Mesenchymal stem cell (in vitro differentiated cells and primary cell): ENCODE measurements around the gene MAP3K20.
A peak's percentile ranks its signal among the peaks of the same experiment; 100 is the strongest.

Experiments
- DNase-seq: peaks from one replicate; pipeline ENCODE4 v3.0.0-alpha.2; 2013
- H2AFZ ChIP-seq: one replicate; pipeline ENCODE4 v1.6.1; 2013; ENCODE audit warnings: low read depth, mild to moderate bottlenecking, control low read depth, inconsistent platforms, low read length, moderate library complexity
- H2AK5ac ChIP-seq: 2 replicates; pipeline ENCODE4 v1.6.1; 2013; ENCODE audit warnings: low read length, moderate library complexity, mild to moderate bottlenecking, inconsistent platforms; ENCODE audit not compliant: severe bottlenecking
- H2BK120ac ChIP-seq: one replicate; pipeline ENCODE4 v1.6.1; 2013; ENCODE audit warnings: low read depth, mild to moderate bottlenecking, inconsistent platforms, low read length, moderate library complexity
- H2BK12ac ChIP-seq, 2 experiments: one replicate each; pipeline ENCODE4 v1.6.1; 2013; ENCODE audit warnings: inconsistent platforms in 2 of 2, low read length in 2 of 2, mild to moderate bottlenecking in 2 of 2, moderate library complexity in 2 of 2, control low read depth in 1 of 2
- H2BK15ac ChIP-seq: one replicate; pipeline ENCODE4 v1.6.1; 2013; ENCODE audit warnings: mild to moderate bottlenecking, low read depth, inconsistent platforms; ENCODE audit not compliant: poor library complexity, severe bottlenecking
- H2BK5ac ChIP-seq: 2 replicates; pipeline ENCODE4 v1.6.1; 2013; ENCODE audit warnings: low read depth, mild to moderate bottlenecking, low read length, control low read depth, inconsistent platforms; ENCODE audit not compliant: poor library complexity, severe bottlenecking
- H3K14ac ChIP-seq, 2 experiments: one replicate each; pipeline ENCODE4 v1.6.1; 2013; ENCODE audit warnings: inconsistent platforms in 2 of 2, low read length in 2 of 2, control low read depth in 1 of 2, mild to moderate bottlenecking in 1 of 2, moderate library complexity in 1 of 2
- H3K18ac ChIP-seq, 2 experiments: one replicate each; pipeline ENCODE4 v1.6.1; 2013; ENCODE audit warnings: inconsistent platforms in 2 of 2, low read length in 2 of 2, control low read depth in 1 of 2, low read depth in 1 of 2, mild to moderate bottlenecking in 1 of 2
- H3K23ac ChIP-seq, 2 experiments: one replicate each; pipeline ENCODE4 v1.6.1; 2013; ENCODE audit warnings: inconsistent platforms in 2 of 2, low read length in 2 of 2, mild to moderate bottlenecking in 2 of 2, moderate library complexity in 2 of 2, control low read depth in 1 of 2
- H3K27ac ChIP-seq: 2 replicates; pipeline ENCODE4 v1.5.1; 2013; ENCODE audit warnings: mild to moderate bottlenecking, moderate library complexity, low read length, control low read depth, inconsistent platforms; ENCODE audit not compliant: poor library complexity, severe bottlenecking
- H3K27me3 ChIP-seq, 2 experiments: 2 replicates each; pipeline versions ENCODE4 v1.6.1 to v1.7.0; 2013; ENCODE audit warnings: low read length in 2 of 2, mild to moderate bottlenecking in 2 of 2, moderate library complexity in 2 of 2, control low read depth in 1 of 2, inconsistent platforms in 1 of 2; ENCODE audit not compliant: control insufficient read depth in 1 of 2, insufficient read depth in 1 of 2
- H3K36me3 ChIP-seq, 2 experiments: 2 replicates each; pipeline versions ENCODE4 v1.6.1 to v1.7.0; 2013; ENCODE audit warnings: low read length in 2 of 2, control low read depth in 1 of 2, inconsistent platforms in 1 of 2, low read depth in 1 of 2, mild to moderate bottlenecking in 1 of 2; ENCODE audit not compliant: insufficient read depth in 2 of 2, control insufficient read depth in 1 of 2
- H3K4ac ChIP-seq, 2 experiments: one replicate each; pipeline ENCODE4 v1.6.1; 2013; ENCODE audit warnings: inconsistent platforms in 2 of 2, low read length in 2 of 2, mild to moderate bottlenecking in 2 of 2, moderate library complexity in 2 of 2, control low read depth in 1 of 2, low read depth in 1 of 2
- H3K4me1 ChIP-seq: 2 replicates; pipeline ENCODE4 v1.6.1; 2013; ENCODE audit warnings: low read depth, low read length, control low read depth; ENCODE audit not compliant: control insufficient read depth, insufficient read depth
- H3K4me2 ChIP-seq: 2 replicates; pipeline ENCODE4 v1.6.1; 2013; ENCODE audit warnings: low read length, mild to moderate bottlenecking, inconsistent platforms; ENCODE audit not compliant: poor library complexity, severe bottlenecking
- H3K4me3 ChIP-seq, 2 experiments: 2 replicates each; pipeline versions ENCODE4 v1.5.1 to v1.7.0; 2013; ENCODE audit warnings: low read length in 2 of 2, mild to moderate bottlenecking in 2 of 2, control low read depth in 1 of 2, low read depth in 1 of 2; ENCODE audit not compliant: insufficient read depth in 1 of 2
- H3K79me1 ChIP-seq: replicated peaks from 2 replicates; pipeline ENCODE4 v1.6.1; 2013; ENCODE audit warnings: mild to moderate bottlenecking, control low read depth, low read length, inconsistent platforms; ENCODE audit not compliant: poor library complexity, severe bottlenecking
- H3K9ac ChIP-seq: 2 replicates; pipeline ENCODE4 v1.7.0; 2013; ENCODE audit warnings: mild to moderate bottlenecking, low read length, moderate library complexity
- H3K9me3 ChIP-seq: 2 replicates; pipeline ENCODE4 v1.7.0; 2013; ENCODE audit warnings: mild to moderate bottlenecking, low read length; ENCODE audit not compliant: control insufficient read depth
- H4K8ac ChIP-seq: one replicate; pipeline ENCODE4 v1.6.1; 2013; ENCODE audit warnings: inconsistent platforms, mild to moderate bottlenecking, low read length, moderate library complexity
- H4K91ac ChIP-seq: one replicate; pipeline ENCODE4 v1.6.1; 2013; ENCODE audit warnings: mild to moderate bottlenecking, low read length, inconsistent platforms
- WGBS: methylation state at CpG from one replicate; pipeline ENCODE4 v1.1.7; 2013; ENCODE audit warnings: mixed read lengths; 5-methylcytosine and 5-hydroxymethylcytosine counted together

The MAP3K20 gene

DNA sequence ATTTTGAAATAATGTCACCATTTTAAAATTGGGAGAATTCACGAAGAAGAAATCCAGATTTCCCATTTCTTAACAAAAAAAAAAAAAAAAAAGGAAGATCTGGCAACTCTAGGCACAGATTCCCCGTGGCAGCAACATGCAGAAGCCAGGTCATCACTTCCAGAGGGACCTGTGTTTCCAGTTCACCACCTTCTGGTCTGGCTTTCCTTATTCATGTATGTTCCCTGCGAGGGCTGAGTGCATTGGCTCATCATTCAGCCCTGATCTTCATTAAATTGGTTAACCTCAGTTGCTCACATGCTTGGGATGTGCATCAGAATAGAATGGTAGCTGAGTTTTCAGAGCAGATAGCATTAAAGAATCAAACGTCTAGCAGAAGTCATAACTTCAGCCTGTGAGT is 25.0 kb upstream of the MAP3K20 start:
- H3K4ac ChIP-seq: peak overlapping the region in 1 of 2 experiments; percentile 54
- no peak overlapping the region for H3K14ac ChIP-seq
- WGBS: 85% methylated on average over 4 of the region's 4 CpGs
- H2BK12ac ChIP-seq: peak overlapping the region; percentile 71 to 75
- H2BK5ac ChIP-seq: no peak overlapping the region
- peaks cover 8% of the 10 kb centered on the region for H3K4me1 ChIP-seq
- no peak overlapping the region for H2BK15ac ChIP-seq
- DNase-seq: no peak
- peak overlapping the region; percentile 75 to 80 for H3K18ac ChIP-seq
- peak overlapping the region; percentile 45 for H4K91ac ChIP-seq
- H3K9ac ChIP-seq: no peak overlapping the region
- H3K79me1 ChIP-seq: no peaks in the 10 kb centered on the region
- no peaks in the 10 kb centered on the region for H3K36me3 ChIP-seq
- no peak overlapping the region for H4K8ac ChIP-seq
- no peak overlapping the region for H3K4me2 ChIP-seq
- no peak overlapping the region for H3K4me3 ChIP-seq
- no peak overlapping the region for H3K23ac ChIP-seq
- H3K9me3 ChIP-seq: no peaks in the 10 kb centered on the region
- H3K27me3 ChIP-seq: no peaks in the 10 kb centered on the region
- peak overlapping the region; percentile 71 for H2AK5ac ChIP-seq
- H2AFZ ChIP-seq: no peak overlapping the region
- H3K27ac ChIP-seq: peak overlapping the region; percentile 78
- no peak overlapping the region for H2BK120ac ChIP-seq

DNA sequence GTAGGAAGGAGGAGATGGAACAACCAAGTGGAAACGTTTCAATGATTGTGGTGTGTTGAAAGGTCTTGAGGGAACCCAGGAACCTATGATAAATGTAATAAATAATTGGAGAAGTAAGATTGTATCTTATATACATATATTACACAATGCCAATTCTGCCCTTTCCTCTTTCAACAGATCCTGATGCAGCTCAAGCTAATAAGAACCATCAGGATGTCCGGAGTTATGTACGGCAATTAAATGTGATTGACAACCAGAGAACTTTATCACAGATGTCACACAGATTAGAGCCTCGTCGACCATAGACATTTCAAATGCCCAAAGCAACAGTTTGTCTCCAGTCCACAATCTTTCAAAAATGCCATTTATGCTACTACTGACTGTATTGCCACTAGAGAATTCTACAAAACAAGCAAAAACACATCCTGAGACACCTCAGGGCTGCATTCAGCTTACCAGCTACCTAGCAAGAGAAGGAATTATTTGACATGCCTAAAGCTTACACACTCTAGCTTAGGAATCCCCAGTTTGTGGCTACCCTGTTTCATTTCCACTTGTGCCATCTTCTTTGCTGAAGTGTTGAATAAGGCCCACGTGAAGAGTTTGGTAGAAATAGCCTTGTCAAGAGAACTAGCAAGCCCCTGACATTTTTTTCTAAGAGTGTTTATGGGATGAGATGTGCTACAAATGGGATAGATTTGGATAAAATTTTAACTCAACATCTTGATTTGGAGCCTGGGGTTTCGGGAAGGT is 24.0 kb upstream of the MAP3K20 start:
- Histone ChIP-seq H4K8ac (no peak overlapping the region), H3K18ac (peak overlapping the region in 1 of 2 experiments; percentile 55), H3K9me3 (no peaks in the 10 kb centered on the region), H3K9ac (no peak overlapping the region), H3K4me1 (peaks cover 9% of the 10 kb centered on the region), H2BK5ac (no peak overlapping the region), H3K36me3 (no peaks in the 10 kb centered on the region), H3K79me1 (no peaks in the 10 kb centered on the region), H3K27ac (no peak overlapping the region), H2BK12ac (no peak overlapping the region), H3K14ac (no peak overlapping the region), H2BK15ac (no peak overlapping the region), H4K91ac (no peak overlapping the region), H3K4me3 (no peak overlapping the region), H3K27me3 (no peaks in the 10 kb centered on the region), H2AK5ac (peak overlapping the region; percentile 89), H2BK120ac (no peak overlapping the region), H2AFZ (no peak overlapping the region), H3K4ac (peak overlapping the region in 1 of 2 experiments; percentile 24), H3K4me2 (no peak overlapping the region), H3K23ac (no peak overlapping the region)
- no peak for DNase-seq
- 75% methylated on average over 7 of the region's 7 CpGs for WGBS

DNA sequence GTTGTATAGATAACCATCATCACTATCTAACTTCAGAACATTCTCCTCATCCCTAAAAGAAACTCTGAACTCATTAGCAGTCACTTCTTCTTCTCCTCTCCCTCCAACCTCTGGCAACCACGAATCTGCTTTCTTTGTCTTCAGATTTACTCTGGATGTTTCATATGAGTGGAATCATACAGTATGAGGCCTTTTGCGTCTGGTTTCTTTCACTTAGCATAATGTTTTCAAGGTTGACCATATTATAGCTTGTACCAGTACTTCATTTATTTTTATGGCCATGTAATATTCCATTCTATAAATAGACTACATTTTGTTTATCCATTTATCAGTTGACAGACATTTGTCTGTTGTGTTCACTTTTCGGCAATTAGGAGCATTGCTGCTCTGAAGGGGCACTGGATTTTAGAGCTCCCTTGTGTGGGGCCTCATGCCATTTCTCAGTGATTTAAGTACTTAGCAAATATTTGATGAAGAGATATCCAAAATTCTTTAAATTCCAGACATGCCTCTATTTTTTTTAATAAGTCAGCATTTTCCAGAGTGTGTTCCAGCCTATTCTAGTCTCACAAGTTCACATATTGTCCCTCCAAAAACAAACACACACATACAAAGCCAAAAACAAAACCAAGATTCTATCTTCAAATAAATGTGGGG is 22.5 kb upstream of the MAP3K20 start:
- Histone ChIP-seq H3K18ac (no peak overlapping the region), H2BK5ac (no peak overlapping the region), H3K4me1 (peaks cover 9% of the 10 kb centered on the region), H2AFZ (no peak overlapping the region), H3K36me3 (no peaks in the 10 kb centered on the region), H4K8ac (no peak overlapping the region), H3K4ac (no peak overlapping the region), H3K4me3 (no peak overlapping the region), H3K79me1 (no peaks in the 10 kb centered on the region), H2AK5ac (peak overlapping the region; percentile 78), H3K27me3 (no peaks in the 10 kb centered on the region), H3K9ac (no peak overlapping the region), H2BK15ac (no peak overlapping the region), H2BK120ac (no peak overlapping the region), H3K23ac (no peak overlapping the region), H4K91ac (no peak overlapping the region), H3K9me3 (no peaks in the 10 kb centered on the region), H2BK12ac (no peak overlapping the region), H3K4me2 (no peak overlapping the region), H3K27ac (peak overlapping the region; percentile 84), H3K14ac (no peak overlapping the region)
- no peak for DNase-seq
- WGBS: 14% methylated on average over 1 of the region's 3 CpGs

DNA sequence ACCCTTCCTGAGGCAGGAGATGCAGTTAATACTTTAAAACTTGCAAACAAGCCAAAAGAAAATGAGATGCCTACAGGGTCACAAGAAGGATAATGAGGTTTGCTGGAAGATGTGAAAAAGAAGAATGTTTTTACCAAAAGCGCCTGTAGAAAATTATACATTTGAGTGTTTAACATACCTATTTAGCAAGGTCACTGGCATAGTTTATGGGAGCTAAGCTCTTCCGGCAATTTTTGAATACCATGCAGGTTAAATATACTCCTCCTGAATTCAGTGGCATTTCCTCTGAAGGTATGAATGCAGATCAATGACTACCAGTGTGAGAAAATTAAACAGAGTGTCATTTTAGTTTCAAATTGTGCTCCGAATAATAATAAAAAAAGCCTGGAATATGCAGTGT is 21.2 kb upstream of the MAP3K20 start:
- Histone ChIP-seq H3K18ac (no peak overlapping the region), H3K9me3 (no peaks in the 10 kb centered on the region), H3K14ac (no peak overlapping the region)

More for the DNA sequence above, 21.2 kb upstream of the MAP3K20 start:
- Histone ChIP-seq H3K4me1 (peaks cover 9% of the 10 kb centered on the region), H4K91ac (no peak overlapping the region), H2BK5ac (no peak overlapping the region), H3K79me1 (no peaks in the 10 kb centered on the region), H3K36me3 (no peaks in the 10 kb centered on the region), H3K27me3 (no peaks in the 10 kb centered on the region), H3K9ac (no peak overlapping the region), H2AFZ (no peak overlapping the region), H2AK5ac (no peak overlapping the region), H3K4me3 (no peak overlapping the region), H3K27ac (peak overlapping the region; percentile 84), H2BK15ac (no peak overlapping the region), H4K8ac (no peak overlapping the region), H3K23ac (no peak overlapping the region), H2BK120ac (no peak overlapping the region), H3K4me2 (no peak overlapping the region), H2BK12ac (no peak overlapping the region), H3K4ac (no peak overlapping the region)
- WGBS: 67% methylated on average over 1 of the region's 3 CpGs
- no peak for DNase-seq
